ENCODE results near the gene FBXL20. TPM values are rescaled to one million over a fixed set of nuclear protein-coding genes. Genes with fewer than 3 reads are reported as not detected.
A peak's percentile ranks its signal among the peaks of the same experiment; 100 is the strongest.

Gene FBXL20
- total RNA-seq, 4 donors from 2014 or later = 10.4 to 15.4 (median 13.1) TPM

GRCh38 chr17:39236981-39237441 lies 164.4 kb downstream of the FBXL20 start:
- Histone ChIP-seq H3K36me3 (no peaks in the 10 kb centered on the region), H3K27me3 (no peaks in the 10 kb centered on the region), H3K9me3 (no peaks in the 10 kb centered on the region), H3K4me3 (no peak overlapping the region), H3K4me1 (peaks cover 0 to 7% of the 10 kb centered on the region in 2 donors), H3K27ac (no peak overlapping the region)
- ATAC-seq (no peak), DNase-seq (no peak)
- TF ChIP-seq POLR2A (IDR thresholded peaks at IDR 0.05) = no peak
- no peak for TF ChIP-seq CTCF (IDR thresholded peaks at IDR 0.05 in 4 of 5, conservative IDR thresholded peaks at IDR 0.05 in 1 of 5)
- intact Hi-C loops (cut with DNase I; ENCODE audit: low total_unique reads) = no loop called here
- in situ Hi-C loops (cut with MboI; ENCODE audit: low sequenced_read_pairs in 4 of 4) = loop anchor here in 1 of 4 donors (10.0 kb wide), 1 partner anchor 72 kb away; the partner anchor contains the start of gene ARL5C

- in situ Hi-C loops (cut with MboI; ENCODE audit: low sequenced_read_pairs in 4 of 4) = loop anchor here in 1 of 4 donors (10.0 kb wide), 1 partner anchor 72 kb away; the partner anchor contains the start of gene ARL5C
- ATAC-seq = no peak
These were observed 164.9 kb downstream of the FBXL20 start for GRCh38 chr17:39236450-39236927.

GRCh38 chr17:39235555-39236449 lies 165.6 kb downstream of the FBXL20 start:
- in situ Hi-C loops (cut with MboI; ENCODE audit: low sequenced_read_pairs in 4 of 4) (loop anchor here in 1 of 4 donors (10.0 kb wide), 1 partner anchor 71 kb away; the partner anchor contains the start of gene ARL5C), intact Hi-C loops (cut with DNase I; ENCODE audit: low total_unique reads) (no loop called here)
- peaks cover 0 to 2% (median 0%) of the 10 kb centered on the region in 3 donors for H3K27me3 ChIP-seq

More at GRCh38 chr17:39236450-39236927, 164.9 kb downstream of the FBXL20 start:
- peaks cover 0 to 2% (median 0%) of the 10 kb centered on the region in 3 donors for H3K27me3 ChIP-seq
- no peaks in the 10 kb centered on the region for H3K36me3 ChIP-seq
- no peak overlapping the region for H3K27ac ChIP-seq
- no peaks in the 10 kb centered on the region for H3K9me3 ChIP-seq
- intact Hi-C loops (cut with DNase I; ENCODE audit: low total_unique reads) = no loop called here
- TF ChIP-seq POLR2A (IDR thresholded peaks at IDR 0.05) = no peak
- TF ChIP-seq CTCF (IDR thresholded peaks at IDR 0.05 in 4 of 5, conservative IDR thresholded peaks at IDR 0.05 in 1 of 5) = no peak
- H3K4me3 ChIP-seq = no peak overlapping the region
- peaks cover 5 to 12% of the 10 kb centered on the region in 2 donors for H3K4me1 ChIP-seq
- DNase-seq = no peak

More at GRCh38 chr17:39235555-39236449, 165.6 kb downstream of the FBXL20 start:
- Histone ChIP-seq H3K27ac (no peak overlapping the region), H3K4me3 (no peak overlapping the region), H3K4me1 (peaks cover 7 to 14% of the 10 kb centered on the region in 2 donors), H3K36me3 (no peaks in the 10 kb centered on the region), H3K9me3 (no peaks in the 10 kb centered on the region)
- TF ChIP-seq POLR2A (IDR thresholded peaks at IDR 0.05) (no peak), CTCF (IDR thresholded peaks at IDR 0.05 in 4 of 5, conservative IDR thresholded peaks at IDR 0.05 in 1 of 5) (peak; percentile 41 to 70 (median 49))
- DNase-seq (no peak), ATAC-seq (peak; percentile 41 to 72)
